GM23338 (cell line): ENCODE results near the gene SPRY4. TPM values are rescaled to one million over a fixed set of nuclear protein-coding genes. Genes with fewer than 3 reads are reported as not detected.
A peak's percentile ranks its signal among the peaks of the same experiment; 100 is the strongest.

Experiments used
- ATAC-seq: fragments of 200-7000 bp; cut with Tn5 transposase; 3 replicates; pipeline ENCODE4 v1.9.1; 2020
- DNase-seq: peaks from one replicate; pipeline ENCODE4 v3.0.0-alpha.2; 2015; ENCODE audit warnings: low spot score
- H2AFZ ChIP-seq: fragments of 200-600 bp; sonication (generic); 2 replicates; pipeline ENCODE4 v1.8.0; 2016; ENCODE audit warnings: antibody characterized with exemption, mild to moderate bottlenecking, moderate library complexity
- H3F3A ChIP-seq: fragments of 200-600 bp; sonication (generic); replicated peaks from 2 replicates; pipeline ENCODE4 v1.8.0; 2017; ENCODE audit warnings: antibody characterized with exemption, mixed run types, low read depth
- H3K27ac ChIP-seq: fragments of 200-600 bp; sonication (generic); 2 replicates; pipeline ENCODE4 v1.6.1; 2016; ENCODE audit warnings: low read depth
- H3K27me3 ChIP-seq: fragments of 200-600 bp; sonication (generic); 2 replicates; pipeline ENCODE4 v1.8.0; 2016; ENCODE audit warnings: mild to moderate bottlenecking, mixed run types, moderate library complexity; ENCODE audit not compliant: insufficient read depth
- H3K36me3 ChIP-seq: fragments of 200-600 bp; sonication (generic); 2 replicates; pipeline ENCODE4 v1.8.0; 2016; ENCODE audit warnings: mild to moderate bottlenecking; ENCODE audit not compliant: insufficient read depth
- H3K4me1 ChIP-seq: fragments of 200-600 bp; sonication (generic); 2 replicates; pipeline ENCODE4 v1.8.0; 2016; ENCODE audit warnings: mild to moderate bottlenecking, moderate library complexity; ENCODE audit not compliant: insufficient read depth
- H3K4me2 ChIP-seq: fragments of 200-600 bp; sonication (generic); 2 replicates; pipeline ENCODE4 v1.7.1; 2017; ENCODE audit warnings: mixed run types
- H3K4me3 ChIP-seq: fragments of 200-600 bp; sonication (generic); 2 replicates; pipeline ENCODE4 v1.6.1; 2016; ENCODE audit warnings: mixed run types
- H3K79me2 ChIP-seq: fragments of 200-600 bp; sonication (generic); replicated peaks from 2 replicates; pipeline ENCODE4 v1.8.0; 2017; ENCODE audit warnings: mild to moderate bottlenecking; ENCODE audit not compliant: insufficient read depth
- H3K9me2 ChIP-seq: fragments of 200-600 bp; sonication (generic); 2 replicates; pipeline ENCODE4 v1.8.0; 2017; ENCODE audit not compliant: insufficient read depth
- H4K20me1 ChIP-seq: fragments of 200-600 bp; sonication (generic); replicated peaks from 2 replicates; pipeline ENCODE4 v1.8.0; 2017; ENCODE audit warnings: mild to moderate bottlenecking; ENCODE audit not compliant: insufficient read depth
- H3K27ac Mint-ChIP-seq: 2 replicates; pipeline ENCODE4 v1.8.0; 2020; ENCODE audit warnings: inconsistent platforms, mild to moderate bottlenecking, moderate library complexity, mixed read lengths
- H3K27me3 Mint-ChIP-seq: 3 replicates; pipeline ENCODE4 v1.8.0; 2022; ENCODE audit warnings: low read depth, mild to moderate bottlenecking, moderate library complexity, mixed read lengths, inconsistent platforms; ENCODE audit not compliant: insufficient read depth, poor library complexity
- H3K36me3 Mint-ChIP-seq: 3 replicates; pipeline ENCODE4 v1.8.0; 2021; ENCODE audit warnings: low read depth, mild to moderate bottlenecking, inconsistent platforms, moderate library complexity, mixed read lengths
- H3K4me1 Mint-ChIP-seq: 3 replicates; pipeline ENCODE4 v1.8.0; 2020; ENCODE audit warnings: mild to moderate bottlenecking, inconsistent platforms, mixed read lengths
- H3K4me3 Mint-ChIP-seq: 3 replicates; pipeline ENCODE4 v1.8.0; 2021; ENCODE audit warnings: moderate library complexity, mild to moderate bottlenecking, inconsistent platforms, mixed read lengths
- H3K9me3 Mint-ChIP-seq: 3 replicates; pipeline ENCODE4 v1.8.0; 2020; ENCODE audit warnings: moderate library complexity, mild to moderate bottlenecking, inconsistent platforms, mixed read lengths
- CREB1 ChIP-seq: fragments of 250-450 bp; sonication (Bioruptor Pico); IDR thresholded peaks from 2 replicates; pipeline ENCODE4 v1.5.0; 2020; ENCODE audit warnings: low read depth, mild to moderate bottlenecking, moderate library complexity
- EZH2phosphoT487 ChIP-seq: fragments of 200-600 bp; sonication (generic); IDR thresholded peaks from one replicate; pipeline ENCODE4 v1.8.1; 2018; ENCODE audit warnings: antibody characterized with exemption; ENCODE audit not compliant: unreplicated experiment
- JUNB ChIP-seq: IDR thresholded peaks from one replicate; pipeline ENCODE4 v1.6.1; 2016; ENCODE audit warnings: antibody characterized with exemption; ENCODE audit not compliant: unreplicated experiment
- POLR2AphosphoS5 ChIP-seq: IDR thresholded peaks from 2 replicates; pipeline ENCODE4 v1.6.1; 2016; ENCODE audit warnings: antibody characterized with exemption, low read depth
- STAT1 ChIP-seq: IDR thresholded peaks from one replicate; pipeline ENCODE4 v1.6.1; 2016; ENCODE audit warnings: antibody characterized with exemption; ENCODE audit not compliant: unreplicated experiment
- ZNF114 ChIP-seq: fragments of 250-450 bp; sonication (Bioruptor Pico); IDR thresholded peaks from 2 replicates; pipeline ENCODE4 v1.5.0; 2020; ENCODE audit warnings: mild to moderate bottlenecking, moderate library complexity
- ZNF331 ChIP-seq: fragments of 250-450 bp; sonication (Bioruptor Pico); IDR thresholded peaks from 2 replicates; pipeline ENCODE4 v1.5.0; 2020; ENCODE audit warnings: low read depth, mild to moderate bottlenecking, moderate library complexity
- polyA plus RNA-seq: library from polyadenylated mRNA; unstranded; fragments of >200 nt; fragmentation: Nextera tagmentation; extraction: Ambion mirVana; gene quantifications from 2 replicates; pipeline ENCODE4 v1.2.1, GENCODE V29; 2016
- total RNA-seq: library from RNA; depleted of rRNA; stranded (reverse); fragments of >200 nt; shearing (Covaris generic); gene quantifications from 2 replicates; pipeline ENCODE4 v1.2.3, GENCODE V29; 2014
- TF ChIP-seq, protein P1 (sequence below): IDR thresholded peaks from one replicate; pipeline ENCODE4 v1.6.1; 2018; ENCODE audit warnings: antibody characterized with exemption; ENCODE audit not compliant: unreplicated experiment
- TF ChIP-seq, protein P2 (sequence below): IDR thresholded peaks from 2 replicates; pipeline ENCODE4 v1.6.1; 2016; ENCODE audit warnings: antibody characterized with exemption

Gene SPRY4
- total and polyA plus RNA-seq, 2 experiments from 2014 or later = 70.6 to 240 TPM

DNA sequence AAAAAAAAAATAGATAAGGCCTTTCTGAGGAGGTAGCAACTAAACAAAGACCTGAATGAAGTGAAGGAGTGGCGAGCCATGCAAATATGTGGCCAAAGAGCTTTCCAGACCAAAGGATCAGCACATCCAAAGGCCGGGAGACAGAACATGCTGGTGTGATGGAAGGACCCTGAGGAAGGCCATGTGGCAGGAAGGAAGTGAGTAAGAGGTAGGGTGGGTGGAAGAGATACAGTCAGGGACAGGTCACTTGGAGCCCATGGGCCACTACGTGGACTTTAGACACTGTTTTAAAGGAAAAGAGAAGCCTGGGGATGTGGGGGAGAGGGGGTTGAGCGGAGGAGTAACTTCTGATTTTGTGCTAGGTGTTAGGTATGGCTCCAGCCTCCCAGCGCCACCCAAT, 31.3 kb downstream of the SPRY4 start:
- Histone ChIP-seq H3F3A (peaks cover 34% of the 10 kb centered on the region), H3K4me1 (peaks cover 59% of the 10 kb centered on the region), H3K9me2 (no peaks in the 10 kb centered on the region), H3K27ac (0 out of 2 replicates have a peak overlapping the region, but pooled peaks have one; percentile 45), H2AFZ (no peak overlapping the region), H3K4me3 (no peak overlapping the region), H3K36me3 (no peaks in the 10 kb centered on the region), H3K4me2 (no peak overlapping the region), H3K27me3 (no peaks in the 10 kb centered on the region), H3K79me2 (peaks cover 37% of the 10 kb centered on the region), H4K20me1 (no peaks in the 10 kb centered on the region)
- DNase-seq = no peak
- ATAC-seq = no peak
- H3K9me3 Mint-ChIP-seq = no peaks in the 10 kb centered on the region
- peaks cover 7% of the 10 kb centered on the region for H3K27me3 Mint-ChIP-seq
- peaks cover 45% of the 10 kb centered on the region for H3K36me3 Mint-ChIP-seq
- TF ChIP-seq EZH2phosphoT487 (no peak), ZNF331 (no peak), STAT1 (no peak), ZNF114 (CRISPR knock-in tag) (no peak), CREB1 (no peak), POLR2AphosphoS5 (no peak), JUNB (no peak)
- TF ChIP-seq, protein P1, sequence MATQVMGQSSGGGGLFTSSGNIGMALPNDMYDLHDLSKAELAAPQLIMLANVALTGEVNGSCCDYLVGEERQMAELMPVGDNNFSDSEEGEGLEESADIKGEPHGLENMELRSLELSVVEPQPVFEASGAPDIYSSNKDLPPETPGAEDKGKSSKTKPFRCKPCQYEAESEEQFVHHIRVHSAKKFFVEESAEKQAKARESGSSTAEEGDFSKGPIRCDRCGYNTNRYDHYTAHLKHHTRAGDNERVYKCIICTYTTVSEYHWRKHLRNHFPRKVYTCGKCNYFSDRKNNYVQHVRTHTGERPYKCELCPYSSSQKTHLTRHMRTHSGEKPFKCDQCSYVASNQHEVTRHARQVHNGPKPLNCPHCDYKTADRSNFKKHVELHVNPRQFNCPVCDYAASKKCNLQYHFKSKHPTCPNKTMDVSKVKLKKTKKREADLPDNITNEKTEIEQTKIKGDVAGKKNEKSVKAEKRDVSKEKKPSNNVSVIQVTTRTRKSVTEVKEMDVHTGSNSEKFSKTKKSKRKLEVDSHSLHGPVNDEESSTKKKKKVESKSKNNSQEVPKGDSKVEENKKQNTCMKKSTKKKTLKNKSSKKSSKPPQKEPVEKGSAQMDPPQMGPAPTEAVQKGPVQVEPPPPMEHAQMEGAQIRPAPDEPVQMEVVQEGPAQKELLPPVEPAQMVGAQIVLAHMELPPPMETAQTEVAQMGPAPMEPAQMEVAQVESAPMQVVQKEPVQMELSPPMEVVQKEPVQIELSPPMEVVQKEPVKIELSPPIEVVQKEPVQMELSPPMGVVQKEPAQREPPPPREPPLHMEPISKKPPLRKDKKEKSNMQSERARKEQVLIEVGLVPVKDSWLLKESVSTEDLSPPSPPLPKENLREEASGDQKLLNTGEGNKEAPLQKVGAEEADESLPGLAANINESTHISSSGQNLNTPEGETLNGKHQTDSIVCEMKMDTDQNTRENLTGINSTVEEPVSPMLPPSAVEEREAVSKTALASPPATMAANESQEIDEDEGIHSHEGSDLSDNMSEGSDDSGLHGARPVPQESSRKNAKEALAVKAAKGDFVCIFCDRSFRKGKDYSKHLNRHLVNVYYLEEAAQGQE = no peak
- TF ChIP-seq, protein P2, sequence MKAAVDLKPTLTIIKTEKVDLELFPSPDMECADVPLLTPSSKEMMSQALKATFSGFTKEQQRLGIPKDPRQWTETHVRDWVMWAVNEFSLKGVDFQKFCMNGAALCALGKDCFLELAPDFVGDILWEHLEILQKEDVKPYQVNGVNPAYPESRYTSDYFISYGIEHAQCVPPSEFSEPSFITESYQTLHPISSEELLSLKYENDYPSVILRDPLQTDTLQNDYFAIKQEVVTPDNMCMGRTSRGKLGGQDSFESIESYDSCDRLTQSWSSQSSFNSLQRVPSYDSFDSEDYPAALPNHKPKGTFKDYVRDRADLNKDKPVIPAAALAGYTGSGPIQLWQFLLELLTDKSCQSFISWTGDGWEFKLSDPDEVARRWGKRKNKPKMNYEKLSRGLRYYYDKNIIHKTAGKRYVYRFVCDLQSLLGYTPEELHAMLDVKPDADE = no peak
- H3K4me1 Mint-ChIP-seq = peaks cover 67% of the 10 kb centered on the region
- H3K4me3 Mint-ChIP-seq = no peak overlapping the region; the same call in 2 of the 3 replicates
- H3K27ac Mint-ChIP-seq = no peak overlapping the region; the same call in 1 of the 2 replicates

DNA sequence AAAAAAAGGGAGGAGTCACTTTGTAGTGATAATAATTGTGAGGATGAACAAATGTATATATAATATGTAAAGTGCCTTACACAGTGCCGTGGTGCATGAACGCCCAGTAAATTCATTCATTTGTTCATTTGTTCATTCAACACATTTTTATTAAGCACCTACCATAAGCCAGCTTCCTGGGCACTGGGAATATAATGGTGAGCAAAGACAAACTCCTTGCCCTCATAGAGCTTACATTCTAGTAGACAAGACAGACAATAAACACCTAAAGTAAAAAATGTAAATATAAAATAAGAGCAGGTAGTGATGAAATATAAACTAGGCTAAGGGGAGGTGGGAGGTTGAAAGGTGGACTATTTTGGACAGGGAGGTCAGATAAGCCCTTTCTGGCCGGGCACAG, 32.0 kb downstream of the SPRY4 start:
- peaks cover 9% of the 10 kb centered on the region for H3K27me3 Mint-ChIP-seq
- TF ChIP-seq ZNF114 (CRISPR knock-in tag) (no peak), JUNB (no peak)
- TF ChIP-seq, protein P1 = no peak

More for the DNA sequence above, 32.0 kb downstream of the SPRY4 start:
- Histone ChIP-seq H2AFZ (no peak overlapping the region), H3K36me3 (no peaks in the 10 kb centered on the region), H3K9me2 (no peaks in the 10 kb centered on the region), H3K4me2 (no peak overlapping the region), H3K79me2 (peaks cover 30% of the 10 kb centered on the region), H3K4me1 (peaks cover 65% of the 10 kb centered on the region), H4K20me1 (no peaks in the 10 kb centered on the region), H3F3A (peaks cover 37% of the 10 kb centered on the region), H3K4me3 (no peak overlapping the region), H3K27ac (0 out of 2 replicates have a peak overlapping the region, but pooled peaks have one; percentile 45), H3K27me3 (no peaks in the 10 kb centered on the region)
- Mint-ChIP-seq H3K4me3 (no peak overlapping the region), H3K4me1 (peaks cover 68% of the 10 kb centered on the region), H3K36me3 (peaks cover 40% of the 10 kb centered on the region), H3K27ac (no peak overlapping the region), H3K9me3 (no peaks in the 10 kb centered on the region)
- ATAC-seq = no peak
- no peak for DNase-seq
